Neural crest cell (in vitro differentiated cells): Measurements from ENCODE around the gene NCL. TPM values are rescaled to one million over a fixed set of nuclear protein-coding genes. Genes with fewer than 3 reads are reported as not detected.
A peak's percentile ranks its signal among the peaks of the same experiment; 100 is the strongest.
"Not testable (repeated sequence)": the region's sequence is repeated elsewhere in the genome, so short reads cannot be mapped to it uniquely, and the experiment has no call there.

Experiments
- DNase-seq: peaks from one replicate; pipeline ENCODE4 v3.0.0; 2021; ENCODE audit warnings: low read depth, mixed read lengths, low spot score
- H3K27ac Mint-ChIP-seq: one replicate; pipeline ENCODE4 v1.8.0; 2021; ENCODE audit warnings: mild to moderate bottlenecking, mixed read lengths; ENCODE audit not compliant: unreplicated experiment
- H3K27me3 Mint-ChIP-seq: 2 replicates; pipeline ENCODE4 v1.8.0; 2021; ENCODE audit warnings: low read depth, mild to moderate bottlenecking, mixed read lengths
- H3K36me3 Mint-ChIP-seq: 2 replicates; pipeline ENCODE4 v1.8.0; 2021; ENCODE audit warnings: low read depth, mild to moderate bottlenecking, mixed read lengths
- H3K4me1 Mint-ChIP-seq: 2 replicates; pipeline ENCODE4 v1.8.0; 2021; ENCODE audit warnings: mixed read lengths
- H3K4me3 Mint-ChIP-seq: one replicate; pipeline ENCODE4 v1.8.0; 2021; ENCODE audit warnings: mild to moderate bottlenecking, mixed read lengths
- H3K9me3 Mint-ChIP-seq: 2 replicates; pipeline ENCODE4 v1.8.0; 2021; ENCODE audit warnings: mixed read lengths
- CTCF ChIP-seq: fragments of 200-600 bp; sonication (generic); conservative IDR thresholded peaks from 2 replicates; pipeline ENCODE4 v1.5.0; 2021; ENCODE audit warnings: antibody characterized with exemption, mild to moderate bottlenecking
- total RNA-seq: library from RNA; stranded (reverse); gene quantifications from 2 replicates; pipeline ENCODE4 v1.2.1, GENCODE V29; 2021

Gene NCL
- total RNA-seq, 1 donor from 2014 or later = 999 TPM

GRCh38 chr2:231461516-231461971, 2.7 kb downstream of the NCL start:
- Mint-ChIP-seq H3K4me3 (peak overlapping the region; percentile 99), H3K27me3 (peaks cover 9% of the 10 kb centered on the region), H3K27ac (no peak overlapping the region), H3K4me1 (peaks cover 39% of the 10 kb centered on the region), H3K9me3 (no peaks in the 10 kb centered on the region), H3K36me3 (peaks cover 51% of the 10 kb centered on the region)
- DNase-seq = no peak
- no peak for TF ChIP-seq CTCF

GRCh38 chr2:231460841-231461240, 3.4 kb downstream of the NCL start:
- peaks cover 39% of the 10 kb centered on the region for H3K4me1 Mint-ChIP-seq
- peak overlapping the region; percentile 83 for H3K4me3 Mint-ChIP-seq
- not testable (repeated sequence) for H3K27me3 Mint-ChIP-seq

GRCh38 chr2:231460073-231460835, 4.0 kb downstream of the NCL start:
- Mint-ChIP-seq H3K4me1 (peaks cover 35% of the 10 kb centered on the region), H3K9me3 (no peaks in the 10 kb centered on the region), H3K4me3 (peak overlapping the region; percentile 83), H3K36me3 (peaks cover 59% of the 10 kb centered on the region), H3K27ac (no peak overlapping the region), H3K27me3 (peaks cover 14% of the 10 kb centered on the region)
- no peak for DNase-seq
- TF ChIP-seq CTCF = no peak

More at GRCh38 chr2:231460841-231461240, 3.4 kb downstream of the NCL start:
- H3K36me3 Mint-ChIP-seq = peaks cover 54% of the 10 kb centered on the region
- H3K9me3 Mint-ChIP-seq, DNase-seq, H3K27ac Mint-ChIP-seq: not testable (repeated sequence)

DNA sequence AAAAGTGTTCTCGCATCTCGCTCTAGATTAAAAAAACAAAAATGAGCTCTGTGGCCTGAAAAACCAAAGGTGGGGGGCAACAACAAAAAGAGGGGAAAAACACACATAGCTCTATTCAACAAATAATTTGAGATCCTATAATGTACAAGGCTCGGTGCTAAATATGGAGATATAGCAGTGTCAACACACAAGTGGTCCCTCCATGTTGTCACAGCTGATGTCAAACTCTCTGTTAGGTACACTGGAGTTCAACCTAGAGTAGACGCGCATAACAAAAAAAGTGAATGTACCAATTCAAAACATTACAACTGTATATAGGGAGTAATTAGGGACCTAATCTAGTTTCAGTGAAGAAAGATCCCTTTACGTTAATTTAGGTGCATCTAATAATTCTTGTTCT, 5.9 kb downstream of the NCL start:
- H3K4me3 Mint-ChIP-seq = peak overlapping the region; percentile 3
- TF ChIP-seq CTCF = no peak
- H3K4me1 Mint-ChIP-seq = peaks cover 36% of the 10 kb centered on the region
- peaks cover 65% of the 10 kb centered on the region for H3K36me3 Mint-ChIP-seq
- H3K27ac Mint-ChIP-seq = no peak overlapping the region
- DNase-seq = no peak
- peaks cover 8% of the 10 kb centered on the region for H3K27me3 Mint-ChIP-seq
- H3K9me3 Mint-ChIP-seq = no peaks in the 10 kb centered on the region

DNA sequence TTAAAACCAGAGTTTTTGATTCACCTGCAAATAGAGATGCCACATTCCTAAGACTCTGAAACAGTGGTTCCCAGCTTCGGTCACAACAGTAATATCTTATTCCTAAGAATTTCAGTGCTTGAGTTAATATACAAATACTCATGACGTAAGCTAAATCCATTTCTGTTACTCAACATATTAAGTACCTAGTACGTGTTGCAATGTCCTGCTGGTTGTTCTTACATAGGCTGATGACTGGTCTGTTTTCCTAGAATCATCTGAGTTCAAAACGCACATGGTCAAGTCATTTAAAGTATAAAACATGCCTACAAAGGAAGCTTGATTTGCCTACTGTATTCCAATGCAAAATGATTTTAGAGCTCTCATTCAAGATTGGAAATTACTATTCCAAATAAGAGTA, 7.2 kb downstream of the NCL start:
- H3K4me3 Mint-ChIP-seq = peak overlapping the region; percentile 29
- H3K27ac Mint-ChIP-seq = no peak overlapping the region

More for the DNA sequence above, 7.2 kb downstream of the NCL start:
- Mint-ChIP-seq H3K36me3 (peaks cover 58% of the 10 kb centered on the region), H3K9me3 (no peaks in the 10 kb centered on the region), H3K27me3 (peaks cover 8% of the 10 kb centered on the region), H3K4me1 (peaks cover 34% of the 10 kb centered on the region)
- TF ChIP-seq CTCF = no peak
- no peak for DNase-seq
